Left lung (tissue), 10 donors: Measurements from ENCODE around the gene MTFR2. TPM values are rescaled to one million over a fixed set of nuclear protein-coding genes. Genes with fewer than 3 reads are reported as not detected.

ENCODE experiments used
- ATAC-seq: fragments of 200-7000 bp; cut with Tn5 transposase; one replicate; pipeline ENCODE4 v1.9.1; 2020; ENCODE audit warnings: moderate library complexity
- DNase-seq, 4 donors: peaks; one replicate each; pipeline ENCODE4 v3.0.0-alpha.2; 2013 to 2020
- H3K27ac ChIP-seq, 2 donors: fragments of 200-600 bp; sonication (generic) in 1 of 2; one replicate each; pipeline versions ENCODE4 v1.5.0 to v1.8.0; 2020 to 2021
- H3K27me3 ChIP-seq, 2 donors: fragments of 200-600 bp; sonication (generic) in 1 of 2; one replicate each; pipeline versions ENCODE4 v1.5.0 to v1.8.0; 2020 to 2021
- H3K36me3 ChIP-seq, 2 donors: fragments of 200-600 bp; sonication (generic) in 1 of 2; one replicate each; pipeline versions ENCODE4 v1.5.0 to v1.8.0; 2020 to 2021
- H3K4me1 ChIP-seq, 2 donors: fragments of 200-600 bp; one replicate each; pipeline ENCODE4 v1.8.0; 2021
- H3K4me3 ChIP-seq, 2 donors: fragments of 200-600 bp; sonication (generic) in 1 of 2; one replicate each; pipeline versions ENCODE4 v1.5.0 to v1.8.0; 2020 to 2021; ENCODE audit warnings: mild to moderate bottlenecking in 1 of 2
- H3K9me3 ChIP-seq, 2 donors: fragments of 200-600 bp; sonication (generic) in 1 of 2; one replicate each; pipeline versions ENCODE4 v1.5.0 to v1.8.0; 2020 to 2021
- CTCF ChIP-seq, 2 donors: fragments of 200-600 bp; sonication (generic) in 1 of 2; IDR thresholded peaks; one replicate each; pipeline versions ENCODE4 v1.5.0 to v1.8.0; 2021; ENCODE audit warnings: antibody characterized with exemption in 2 of 2
- intact Hi-C, 2 donors: fragments of 100-400 bp; cut with DNase I; formaldehyde crosslinking; loops; one replicate each; pipeline versions ENCODE4 v1.11.2 to v1.14.2; 2022
- polyA plus RNA-seq, 6 donors: library from polyadenylated mRNA; unstranded; fragments of 120-200 nt; gene quantifications; one replicate each; pipeline ENCODE4 v1.2.1, GENCODE V29; 2013; ENCODE audit not compliant: insufficient read length in 6 of 6
- total RNA-seq, 2 donors: library from RNA; stranded (reverse); fragmentation: NEBNext Ultra II Directional; extraction: Animal tissue kit (Norgen Biotek cat#: 25700); gene quantifications; one replicate each; pipeline ENCODE4 v1.2.1, GENCODE V29; 2021
- donor health status: DM: no; HTN: yes; CAD: no.
- donor health status: DM: no; HTN: no; CAD: no.

Gene MTFR2
- total and polyA plus RNA-seq, 8 donors = 1.6 to 3.5 (median 2.2) TPM

GRCh38 chr6:136289579-136290409 is 39.7 kb upstream of the MTFR2 start, which contains the start of gene BCLAF1:
Gene BCLAF1, minus strand, starts transcription at chr6:136289846. Its CDS starts 9,980 bp downstream, at chr6:136279866.
- Histone ChIP-seq H3K36me3 (no peaks in the 10 kb centered on the region), H3K4me1 (peaks cover 33 to 45% of the 10 kb centered on the region in 2 donors), H3K27me3 (no peaks in the 10 kb centered on the region), H3K27ac (peak within 1 kb of the TSS; percentile 100), H3K4me3 (peak within 1 kb of the TSS; percentile 76 to 96), H3K9me3 (no peaks in the 10 kb centered on the region)
- no peak for TF ChIP-seq CTCF (IDR thresholded peaks at IDR 0.05)
- ATAC-seq (peak; percentile 95), DNase-seq (peak; percentile 99 to 100 (median 100))
- intact Hi-C loops = no loop called here

- ATAC-seq (peak; percentile 87), DNase-seq (peak; percentile 90 to 96 (median 94))
- peaks cover 38 to 51% of the 10 kb centered on the region in 2 donors for H3K4me1 ChIP-seq
- peak overlapping the region; percentile 76 to 96 for H3K4me3 ChIP-seq
- no peaks in the 10 kb centered on the region for H3K9me3 ChIP-seq
- intact Hi-C loops = no loop called here
- H3K27ac ChIP-seq = peak overlapping the region; percentile 100
- no peaks in the 10 kb centered on the region for H3K36me3 ChIP-seq
- no peak for TF ChIP-seq CTCF (IDR thresholded peaks at IDR 0.05)
- no peaks in the 10 kb centered on the region for H3K27me3 ChIP-seq
These were observed 39.1 kb upstream of the MTFR2 start for GRCh38 chr6:136289327-136289578.

- no peaks in the 10 kb centered on the region for H3K9me3 ChIP-seq
- intact Hi-C loops = no loop called here
These were observed 38.6 kb upstream of the MTFR2 start for GRCh38 chr6:136288566-136289326.

GRCh38 chr6:136284909-136285308 is 34.8 kb upstream of the MTFR2 start:
- ATAC-seq (no peak), DNase-seq (no peak)
- no peaks in the 10 kb centered on the region for H3K9me3 ChIP-seq
- no peak overlapping the region for H3K27ac ChIP-seq
- no peak overlapping the region for H3K4me3 ChIP-seq
- no peak for TF ChIP-seq CTCF (IDR thresholded peaks at IDR 0.05)
- intact Hi-C loops = no loop called here
- H3K27me3 ChIP-seq = no peaks in the 10 kb centered on the region
- peaks cover 0 to 13% of the 10 kb centered on the region in 2 donors for H3K36me3 ChIP-seq
- H3K4me1 ChIP-seq = peaks cover 53 to 85% of the 10 kb centered on the region in 2 donors

More at GRCh38 chr6:136288566-136289326, 38.6 kb upstream of the MTFR2 start:
- Histone ChIP-seq H3K27me3 (no peaks in the 10 kb centered on the region), H3K36me3 (no peaks in the 10 kb centered on the region), H3K4me3 (peak overlapping the region; percentile 76 to 96), H3K27ac (peak overlapping the region; percentile 100), H3K4me1 (peaks cover 39 to 54% of the 10 kb centered on the region in 2 donors)
- peak; percentile 78 to 90 (median 87) for DNase-seq
- ATAC-seq = peak; percentile 61
- peak; percentile 18 to 38 for TF ChIP-seq CTCF (IDR thresholded peaks at IDR 0.05)

GRCh38 chr6:136282906-136283305 is 32.8 kb upstream of the MTFR2 start:
- ATAC-seq = peak; percentile 32

More at GRCh38 chr6:136282906-136283305, 32.8 kb upstream of the MTFR2 start:
- intact Hi-C loops = no loop called here
- DNase-seq = no peak
- no peak for TF ChIP-seq CTCF (IDR thresholded peaks at IDR 0.05)
- no peaks in the 10 kb centered on the region for H3K9me3 ChIP-seq
- peaks cover 0 to 33% of the 10 kb centered on the region in 2 donors for H3K36me3 ChIP-seq
- peaks cover 50 to 80% of the 10 kb centered on the region in 2 donors for H3K4me1 ChIP-seq
- H3K27me3 ChIP-seq = no peaks in the 10 kb centered on the region
- no peak overlapping the region for H3K4me3 ChIP-seq
- H3K27ac ChIP-seq = no peak overlapping the region
